Effector CD8-positive, alpha-beta T cell (primary cell): ENCODE data around the gene FMNL2.
A peak's percentile ranks its signal among the peaks of the same experiment; 100 is the strongest.

ENCODE experiments used
- DNase-seq: peaks from one replicate; lab custom pipeline; 2025; lab: John Stamatoyannopoulos, UW

Gene FMNL2

GRCh38 chr2:152615177-152615576 is 280.2 kb downstream of the FMNL2 start:
- no peak for DNase-seq

GRCh38 chr2:152617456-152618192 is 282.6 kb downstream of the FMNL2 start:
- no peak for DNase-seq

- DNase-seq: no peak
Observed at GRCh38 chr2:152618193-152618564, 283.2 kb downstream of the FMNL2 start.

GRCh38 chr2:152620208-152620607 is 285.2 kb downstream of the FMNL2 start:
- no peak for DNase-seq

GRCh38 chr2:152620985-152621384 is 286.0 kb downstream of the FMNL2 start:
- no peak for DNase-seq

GRCh38 chr2:152622219-152622618 is 287.2 kb downstream of the FMNL2 start:
- no peak for DNase-seq

- no peak for DNase-seq
Observed at GRCh38 chr2:152623076-152623740, 288.2 kb downstream of the FMNL2 start.

GRCh38 chr2:152623775-152624174 is 288.8 kb downstream of the FMNL2 start:
- DNase-seq: no peak

GRCh38 chr2:152624805-152625204 is 289.8 kb downstream of the FMNL2 start:
- DNase-seq: no peak

- no peak for DNase-seq
Observed at GRCh38 chr2:152626911-152627339, 292.0 kb downstream of the FMNL2 start.

GRCh38 chr2:152627351-152627957 is 292.5 kb downstream of the FMNL2 start:
- DNase-seq: no peak

GRCh38 chr2:152629202-152629601 is 294.2 kb downstream of the FMNL2 start:
- DNase-seq: no peak

GRCh38 chr2:152630466-152630865 is 295.5 kb downstream of the FMNL2 start:
- DNase-seq: no peak

GRCh38 chr2:152632736-152633135 is 297.8 kb downstream of the FMNL2 start:
- DNase-seq: no peak

- peak; percentile 42 for DNase-seq
Observed at GRCh38 chr2:152635635-152636298, 300.8 kb downstream of the FMNL2 start.

GRCh38 chr2:152637251-152637650 is 302.3 kb downstream of the FMNL2 start:
- no peak for DNase-seq

GRCh38 chr2:152638056-152638455 is 303.1 kb downstream of the FMNL2 start:
- DNase-seq: no peak

- no peak for DNase-seq
Observed at GRCh38 chr2:152638590-152638989, 303.6 kb downstream of the FMNL2 start.

- DNase-seq: no peak
Observed at GRCh38 chr2:152644189-152644873, 309.4 kb downstream of the FMNL2 start.

- no peak for DNase-seq
Observed at GRCh38 chr2:152646264-152646663, 311.3 kb downstream of the FMNL2 start.

GRCh38 chr2:152646775-152647174 is 311.8 kb downstream of the FMNL2 start:
- no peak for DNase-seq

- no peak for DNase-seq
Observed at GRCh38 chr2:152647552-152647951, 312.6 kb downstream of the FMNL2 start.
